GM23338 (cell line): ENCODE results near the gene MBLAC1. TPM values are rescaled to one million over a fixed set of nuclear protein-coding genes. Genes with fewer than 3 reads are reported as not detected.

ENCODE experiments used
- ATAC-seq: fragments of 200-7000 bp; cut with Tn5 transposase; 3 replicates; pipeline ENCODE4 v1.9.1; 2020
- DNase-seq: peaks from one replicate; pipeline ENCODE4 v3.0.0-alpha.2; 2015; ENCODE audit warnings: low spot score
- H2AFZ ChIP-seq: fragments of 200-600 bp; sonication (generic); 2 replicates; pipeline ENCODE4 v1.8.0; 2016; ENCODE audit warnings: antibody characterized with exemption, mild to moderate bottlenecking, moderate library complexity
- H3F3A ChIP-seq: fragments of 200-600 bp; sonication (generic); replicated peaks from 2 replicates; pipeline ENCODE4 v1.8.0; 2017; ENCODE audit warnings: antibody characterized with exemption, mixed run types, low read depth
- H3K27ac ChIP-seq: fragments of 200-600 bp; sonication (generic); 2 replicates; pipeline ENCODE4 v1.6.1; 2016; ENCODE audit warnings: low read depth
- H3K27me3 ChIP-seq: fragments of 200-600 bp; sonication (generic); 2 replicates; pipeline ENCODE4 v1.8.0; 2016; ENCODE audit warnings: mild to moderate bottlenecking, mixed run types, moderate library complexity; ENCODE audit not compliant: insufficient read depth
- H3K36me3 ChIP-seq: fragments of 200-600 bp; sonication (generic); 2 replicates; pipeline ENCODE4 v1.8.0; 2016; ENCODE audit warnings: mild to moderate bottlenecking; ENCODE audit not compliant: insufficient read depth
- H3K4me1 ChIP-seq: fragments of 200-600 bp; sonication (generic); 2 replicates; pipeline ENCODE4 v1.8.0; 2016; ENCODE audit warnings: mild to moderate bottlenecking, moderate library complexity; ENCODE audit not compliant: insufficient read depth
- H3K4me2 ChIP-seq: fragments of 200-600 bp; sonication (generic); 2 replicates; pipeline ENCODE4 v1.7.1; 2017; ENCODE audit warnings: mixed run types
- H3K4me3 ChIP-seq: fragments of 200-600 bp; sonication (generic); 2 replicates; pipeline ENCODE4 v1.6.1; 2016; ENCODE audit warnings: mixed run types
- H3K79me2 ChIP-seq: fragments of 200-600 bp; sonication (generic); replicated peaks from 2 replicates; pipeline ENCODE4 v1.8.0; 2017; ENCODE audit warnings: mild to moderate bottlenecking; ENCODE audit not compliant: insufficient read depth
- H3K9me2 ChIP-seq: fragments of 200-600 bp; sonication (generic); 2 replicates; pipeline ENCODE4 v1.8.0; 2017; ENCODE audit not compliant: insufficient read depth
- H4K20me1 ChIP-seq: fragments of 200-600 bp; sonication (generic); replicated peaks from 2 replicates; pipeline ENCODE4 v1.8.0; 2017; ENCODE audit warnings: mild to moderate bottlenecking; ENCODE audit not compliant: insufficient read depth
- H3K27ac Mint-ChIP-seq: 2 replicates; pipeline ENCODE4 v1.8.0; 2020; ENCODE audit warnings: inconsistent platforms, mild to moderate bottlenecking, moderate library complexity, mixed read lengths
- H3K27me3 Mint-ChIP-seq: 3 replicates; pipeline ENCODE4 v1.8.0; 2022; ENCODE audit warnings: low read depth, mild to moderate bottlenecking, moderate library complexity, mixed read lengths, inconsistent platforms; ENCODE audit not compliant: insufficient read depth, poor library complexity
- H3K36me3 Mint-ChIP-seq: 3 replicates; pipeline ENCODE4 v1.8.0; 2021; ENCODE audit warnings: low read depth, mild to moderate bottlenecking, inconsistent platforms, moderate library complexity, mixed read lengths
- H3K4me1 Mint-ChIP-seq: 3 replicates; pipeline ENCODE4 v1.8.0; 2020; ENCODE audit warnings: mild to moderate bottlenecking, inconsistent platforms, mixed read lengths
- H3K4me3 Mint-ChIP-seq: 3 replicates; pipeline ENCODE4 v1.8.0; 2021; ENCODE audit warnings: moderate library complexity, mild to moderate bottlenecking, inconsistent platforms, mixed read lengths
- H3K9me3 Mint-ChIP-seq: 3 replicates; pipeline ENCODE4 v1.8.0; 2020; ENCODE audit warnings: moderate library complexity, mild to moderate bottlenecking, inconsistent platforms, mixed read lengths
- CREB1 ChIP-seq: fragments of 250-450 bp; sonication (Bioruptor Pico); IDR thresholded peaks from 2 replicates; pipeline ENCODE4 v1.5.0; 2020; ENCODE audit warnings: low read depth, mild to moderate bottlenecking, moderate library complexity
- EZH2phosphoT487 ChIP-seq: fragments of 200-600 bp; sonication (generic); IDR thresholded peaks from one replicate; pipeline ENCODE4 v1.8.1; 2018; ENCODE audit warnings: antibody characterized with exemption; ENCODE audit not compliant: unreplicated experiment
- JUNB ChIP-seq: IDR thresholded peaks from one replicate; pipeline ENCODE4 v1.6.1; 2016; ENCODE audit warnings: antibody characterized with exemption; ENCODE audit not compliant: unreplicated experiment
- NANOG ChIP-seq: IDR thresholded peaks from 2 replicates; pipeline ENCODE4 v1.6.1; 2016; ENCODE audit warnings: antibody characterized with exemption, borderline replicate concordance
- ZNF331 ChIP-seq: fragments of 250-450 bp; sonication (Bioruptor Pico); IDR thresholded peaks from 2 replicates; pipeline ENCODE4 v1.5.0; 2020; ENCODE audit warnings: low read depth, mild to moderate bottlenecking, moderate library complexity
- polyA plus RNA-seq: library from polyadenylated mRNA; unstranded; fragments of >200 nt; fragmentation: Nextera tagmentation; extraction: Ambion mirVana; gene quantifications from 2 replicates; pipeline ENCODE4 v1.2.1, GENCODE V29; 2016
- total RNA-seq: library from RNA; depleted of rRNA; stranded (reverse); fragments of >200 nt; shearing (Covaris generic); gene quantifications from 2 replicates; pipeline ENCODE4 v1.2.3, GENCODE V29; 2014
- TF ChIP-seq, protein P1 (sequence below), 2 experiments: fragments of 200-600 bp in 1 of 2; sonication (generic) in 1 of 2; conservative IDR thresholded peaks; 2 replicates each; pipeline versions ENCODE4 v1.5.1 to v1.6.1; 2016 to 2017; ENCODE audit warnings: antibody characterized with exemption in 2 of 2, low read depth in 2 of 2, mild to moderate bottlenecking in 2 of 2, moderate library complexity in 1 of 2
- TF ChIP-seq, protein P2 (sequence below): fragments of 250-450 bp; sonication (Bioruptor Pico); IDR thresholded peaks from 2 replicates; pipeline ENCODE4 v1.5.0; 2020; ENCODE audit warnings: mild to moderate bottlenecking, moderate library complexity

Gene MBLAC1
- total and polyA plus RNA-seq, 2 experiments from 2014 or later = 2.7 to 5.7 TPM

DNA sequence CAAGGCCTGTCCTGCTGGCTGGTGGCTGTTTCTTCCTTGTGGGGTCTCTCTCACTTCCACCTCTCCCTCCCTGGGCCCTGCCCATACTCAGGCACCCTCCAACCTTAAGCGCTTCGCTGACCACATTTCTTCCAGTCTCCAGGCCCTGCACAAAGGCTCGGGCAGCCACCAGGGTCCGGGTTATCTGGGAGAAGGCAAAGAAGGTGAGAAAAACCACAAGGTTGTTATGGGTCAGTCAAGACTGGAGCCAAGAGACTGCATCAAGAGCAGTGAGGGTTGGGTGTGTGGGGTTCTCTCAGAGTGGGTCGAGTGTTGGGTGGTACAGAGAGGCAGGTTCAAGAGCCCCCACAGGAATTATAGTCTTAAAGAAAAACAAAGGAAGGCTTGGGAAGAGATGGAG, 47.8 kb downstream of the MBLAC1 start (continued):
- TF ChIP-seq, protein P1, sequence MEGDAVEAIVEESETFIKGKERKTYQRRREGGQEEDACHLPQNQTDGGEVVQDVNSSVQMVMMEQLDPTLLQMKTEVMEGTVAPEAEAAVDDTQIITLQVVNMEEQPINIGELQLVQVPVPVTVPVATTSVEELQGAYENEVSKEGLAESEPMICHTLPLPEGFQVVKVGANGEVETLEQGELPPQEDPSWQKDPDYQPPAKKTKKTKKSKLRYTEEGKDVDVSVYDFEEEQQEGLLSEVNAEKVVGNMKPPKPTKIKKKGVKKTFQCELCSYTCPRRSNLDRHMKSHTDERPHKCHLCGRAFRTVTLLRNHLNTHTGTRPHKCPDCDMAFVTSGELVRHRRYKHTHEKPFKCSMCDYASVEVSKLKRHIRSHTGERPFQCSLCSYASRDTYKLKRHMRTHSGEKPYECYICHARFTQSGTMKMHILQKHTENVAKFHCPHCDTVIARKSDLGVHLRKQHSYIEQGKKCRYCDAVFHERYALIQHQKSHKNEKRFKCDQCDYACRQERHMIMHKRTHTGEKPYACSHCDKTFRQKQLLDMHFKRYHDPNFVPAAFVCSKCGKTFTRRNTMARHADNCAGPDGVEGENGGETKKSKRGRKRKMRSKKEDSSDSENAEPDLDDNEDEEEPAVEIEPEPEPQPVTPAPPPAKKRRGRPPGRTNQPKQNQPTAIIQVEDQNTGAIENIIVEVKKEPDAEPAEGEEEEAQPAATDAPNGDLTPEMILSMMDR (conservative IDR thresholded peaks at IDR 0.05; ENCODE audit: low read depth in 2 of 2) = no peak
- no peak for TF ChIP-seq EZH2phosphoT487
- TF ChIP-seq JUNB = no peak
- TF ChIP-seq, protein P2, sequence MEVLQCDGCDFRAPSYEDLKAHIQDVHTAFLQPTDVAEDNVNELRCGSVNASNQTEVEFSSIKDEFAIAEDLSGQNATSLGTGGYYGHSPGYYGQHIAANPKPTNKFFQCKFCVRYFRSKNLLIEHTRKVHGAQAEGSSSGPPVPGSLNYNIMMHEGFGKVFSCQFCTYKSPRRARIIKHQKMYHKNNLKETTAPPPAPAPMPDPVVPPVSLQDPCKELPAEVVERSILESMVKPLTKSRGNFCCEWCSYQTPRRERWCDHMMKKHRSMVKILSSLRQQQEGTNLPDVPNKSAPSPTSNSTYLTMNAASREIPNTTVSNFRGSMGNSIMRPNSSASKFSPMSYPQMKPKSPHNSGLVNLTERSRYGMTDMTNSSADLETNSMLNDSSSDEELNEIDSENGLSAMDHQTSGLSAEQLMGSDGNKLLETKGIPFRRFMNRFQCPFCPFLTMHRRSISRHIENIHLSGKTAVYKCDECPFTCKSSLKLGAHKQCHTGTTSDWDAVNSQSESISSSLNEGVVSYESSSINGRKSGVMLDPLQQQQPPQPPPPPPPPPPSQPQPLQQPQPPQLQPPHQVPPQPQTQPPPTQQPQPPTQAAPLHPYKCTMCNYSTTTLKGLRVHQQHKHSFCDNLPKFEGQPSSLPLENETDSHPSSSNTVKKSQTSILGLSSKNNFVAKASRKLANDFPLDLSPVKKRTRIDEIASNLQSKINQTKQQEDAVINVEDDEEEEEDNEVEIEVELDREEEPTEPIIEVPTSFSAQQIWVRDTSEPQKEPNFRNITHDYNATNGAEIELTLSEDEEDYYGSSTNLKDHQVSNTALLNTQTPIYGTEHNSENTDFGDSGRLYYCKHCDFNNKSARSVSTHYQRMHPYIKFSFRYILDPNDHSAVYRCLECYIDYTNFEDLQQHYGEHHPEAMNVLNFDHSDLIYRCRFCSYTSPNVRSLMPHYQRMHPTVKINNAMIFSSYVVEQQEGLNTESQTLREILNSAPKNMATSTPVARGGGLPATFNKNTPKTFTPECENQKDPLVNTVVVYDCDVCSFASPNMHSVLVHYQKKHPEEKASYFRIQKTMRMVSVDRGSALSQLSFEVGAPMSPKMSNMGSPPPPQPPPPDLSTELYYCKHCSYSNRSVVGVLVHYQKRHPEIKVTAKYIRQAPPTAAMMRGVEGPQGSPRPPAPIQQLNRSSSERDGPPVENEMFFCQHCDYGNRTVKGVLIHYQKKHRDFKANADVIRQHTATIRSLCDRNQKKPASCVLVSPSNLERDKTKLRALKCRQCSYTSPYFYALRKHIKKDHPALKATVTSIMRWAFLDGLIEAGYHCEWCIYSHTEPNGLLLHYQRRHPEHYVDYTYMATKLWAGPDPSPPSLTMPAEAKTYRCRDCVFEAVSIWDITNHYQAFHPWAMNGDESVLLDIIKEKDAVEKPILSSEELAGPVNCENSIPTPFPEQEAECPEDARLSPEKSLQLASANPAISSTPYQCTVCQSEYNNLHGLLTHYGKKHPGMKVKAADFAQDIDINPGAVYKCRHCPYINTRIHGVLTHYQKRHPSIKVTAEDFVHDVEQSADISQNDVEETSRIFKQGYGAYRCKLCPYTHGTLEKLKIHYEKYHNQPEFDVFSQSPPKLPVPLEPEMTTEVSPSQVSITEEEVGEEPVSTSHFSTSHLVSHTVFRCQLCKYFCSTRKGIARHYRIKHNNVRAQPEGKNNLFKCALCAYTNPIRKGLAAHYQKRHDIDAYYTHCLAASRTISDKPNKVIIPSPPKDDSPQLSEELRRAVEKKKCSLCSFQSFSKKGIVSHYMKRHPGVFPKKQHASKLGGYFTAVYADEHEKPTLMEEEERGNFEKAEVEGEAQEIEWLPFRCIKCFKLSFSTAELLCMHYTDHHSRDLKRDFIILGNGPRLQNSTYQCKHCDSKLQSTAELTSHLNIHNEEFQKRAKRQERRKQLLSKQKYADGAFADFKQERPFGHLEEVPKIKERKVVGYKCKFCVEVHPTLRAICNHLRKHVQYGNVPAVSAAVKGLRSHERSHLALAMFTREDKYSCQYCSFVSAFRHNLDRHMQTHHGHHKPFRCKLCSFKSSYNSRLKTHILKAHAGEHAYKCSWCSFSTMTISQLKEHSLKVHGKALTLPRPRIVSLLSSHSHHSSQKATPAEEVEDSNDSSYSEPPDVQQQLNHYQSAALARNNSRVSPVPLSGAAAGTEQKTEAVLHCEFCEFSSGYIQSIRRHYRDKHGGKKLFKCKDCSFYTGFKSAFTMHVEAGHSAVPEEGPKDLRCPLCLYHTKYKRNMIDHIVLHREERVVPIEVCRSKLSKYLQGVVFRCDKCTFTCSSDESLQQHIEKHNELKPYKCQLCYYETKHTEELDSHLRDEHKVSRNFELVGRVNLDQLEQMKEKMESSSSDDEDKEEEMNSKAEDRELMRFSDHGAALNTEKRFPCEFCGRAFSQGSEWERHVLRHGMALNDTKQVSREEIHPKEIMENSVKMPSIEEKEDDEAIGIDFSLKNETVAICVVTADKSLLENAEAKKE (CRISPR knock-in tag) = no peak

DNA sequence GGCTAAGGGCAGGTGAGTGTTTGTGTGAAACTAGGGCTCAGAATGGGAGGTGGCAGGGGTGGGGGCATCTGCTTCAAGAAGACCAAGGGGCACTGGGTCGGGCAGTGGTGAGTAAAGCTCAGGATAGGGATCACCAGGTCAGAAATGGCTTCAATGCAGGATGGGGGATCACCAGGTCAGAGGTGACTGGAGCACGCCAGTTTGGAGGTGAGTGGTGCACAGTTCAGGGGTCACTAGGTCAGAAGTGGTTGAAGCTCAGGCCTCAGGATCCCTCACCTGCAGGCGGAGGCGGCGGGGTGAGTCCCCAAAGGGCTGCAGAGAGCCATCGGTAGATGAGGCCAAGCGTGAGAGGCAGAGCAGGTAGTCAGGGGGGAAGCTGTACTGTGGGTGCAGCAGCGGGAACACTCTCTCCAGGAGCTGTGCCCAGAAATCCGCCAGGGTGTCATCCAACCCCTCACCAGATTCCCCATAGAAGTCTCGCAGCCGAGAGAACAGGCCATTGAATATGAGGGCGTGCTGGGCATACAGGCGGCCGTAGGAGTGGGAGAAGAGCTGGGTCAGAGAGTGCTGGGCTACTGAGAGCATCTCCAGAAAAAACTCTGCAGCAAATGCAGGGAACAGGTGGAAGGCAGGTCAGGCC, 48.6 kb downstream of the MBLAC1 start:
- ATAC-seq = no peak
- TF ChIP-seq, protein P2 (CRISPR knock-in tag) = no peak
- TF ChIP-seq ZNF331 (CRISPR knock-in tag) (no peak), NANOG (no peak), CREB1 (CRISPR knock-in tag) (no peak), JUNB (no peak)

More for the DNA sequence above, 48.6 kb downstream of the MBLAC1 start:
- peaks cover 7% of the 10 kb centered on the region; the same call in 1 of the 2 replicates for H4K20me1 ChIP-seq
- H3K4me2 ChIP-seq = no peak overlapping the region
- H3K36me3 ChIP-seq = peaks cover 4% of the 10 kb centered on the region; the same call in 1 of the 2 replicates
- H2AFZ ChIP-seq = no peak overlapping the region
- peaks cover 12% of the 10 kb centered on the region for H3K79me2 ChIP-seq
- H3K27ac ChIP-seq = no peak overlapping the region
- no peak overlapping the region; the same call in 1 of the 2 replicates for H3K27ac Mint-ChIP-seq
- H3F3A ChIP-seq = peaks cover 7% of the 10 kb centered on the region
- peaks cover 36% of the 10 kb centered on the region for H3K27me3 Mint-ChIP-seq
- H3K9me3 Mint-ChIP-seq = no peaks in the 10 kb centered on the region; the same call in 2 of the 3 replicates
- peaks cover 27% of the 10 kb centered on the region for H3K4me1 Mint-ChIP-seq
- peaks cover 18% of the 10 kb centered on the region for H3K27me3 ChIP-seq
- H3K36me3 Mint-ChIP-seq = peaks cover 24% of the 10 kb centered on the region
- peak overlapping the region; percentile 67 for H3K4me3 Mint-ChIP-seq
- no peak for DNase-seq
- H3K9me2 ChIP-seq = no peaks in the 10 kb centered on the region; the same call in 1 of the 2 replicates
- peaks cover 12% of the 10 kb centered on the region for H3K4me1 ChIP-seq
- no peak overlapping the region for H3K4me3 ChIP-seq
